ENCODE measurements around the gene FAM124B.

- TF ChIP-seq CTCF (conservative IDR thresholded peaks at IDR 0.05; ENCODE audit: low read length) = no peak
- no peak for TF ChIP-seq EZH2phosphoT487 (IDR thresholded peaks at IDR 0.05; ENCODE audit: borderline replicate concordance, low read depth, low read length)
Observed at GRCh38 chr2:224404796-224405195, 2.9 kb upstream of the FAM124B start.

All from OCI-LY7 (cell line).